HG03460 (cell line): ENCODE results near the gene NDUFA13.

ENCODE experiments used
- ATAC-seq: cut with Tn5 transposase; IDR thresholded peaks from one replicate; pipeline ENCODE4 v1.9.1; 2021; ENCODE audit not compliant: unreplicated experiment

The NDUFA13 gene

GRCh38 chr19:19531951-19532805 is 16.2 kb downstream of the NDUFA13 start:
- no peak for ATAC-seq

GRCh38 chr19:19532806-19533701 is 17.0 kb downstream of the NDUFA13 start:
- no peak for ATAC-seq

- ATAC-seq, result no peak
These were observed 17.8 kb downstream of the NDUFA13 start for GRCh38 chr19:19533841-19534240.

GRCh38 chr19:19534556-19535265 is 18.7 kb downstream of the NDUFA13 start:
- no peak for ATAC-seq

GRCh38 chr19:19535311-19536191 is 19.5 kb downstream of the NDUFA13 start:
- no peak for ATAC-seq

- ATAC-seq, result no peak
These were observed 21.3 kb downstream of the NDUFA13 start for GRCh38 chr19:19537075-19538048.

- no peak for ATAC-seq
These were observed 22.2 kb downstream of the NDUFA13 start, which contains the start of gene CILP2 for GRCh38 chr19:19538061-19538784. Gene CILP2, plus strand, starts transcription at chr19:19538265. Its CDS starts 85 bp downstream, at chr19:19538350.

GRCh38 chr19:19538785-19539166 is 22.8 kb downstream of the NDUFA13 start:
- no peak for ATAC-seq

GRCh38 chr19:19539698-19540063 is 23.7 kb downstream of the NDUFA13 start:
- no peak for ATAC-seq

- no peak for ATAC-seq
These were observed 24.2 kb downstream of the NDUFA13 start for GRCh38 chr19:19540064-19540714.

- no peak for ATAC-seq
These were observed 24.9 kb downstream of the NDUFA13 start for GRCh38 chr19:19540715-19541515.

- no peak for ATAC-seq
These were observed 25.6 kb downstream of the NDUFA13 start for GRCh38 chr19:19541616-19542015.

- ATAC-seq, result no peak
These were observed 26.5 kb downstream of the NDUFA13 start for GRCh38 chr19:19542507-19542906.

- no peak for ATAC-seq
These were observed 27.1 kb downstream of the NDUFA13 start for GRCh38 chr19:19543101-19543500.

GRCh38 chr19:19543640-19544039 is 27.6 kb downstream of the NDUFA13 start:
- no peak for ATAC-seq

- ATAC-seq, result no peak
These were observed 28.4 kb downstream of the NDUFA13 start for GRCh38 chr19:19544257-19544953.
